Stimulated activated CD4-positive, alpha-beta T cell treated with anti-CD3 and anti-CD28 coated beads, Interleukin-1b, Interleukin-23, amount 100 ng/mL, for 4 hours (primary cell): Measurements from ENCODE around the gene SKIL.

Experiments used
- DNase-seq, 2 donors: peaks; one replicate each; pipeline ENCODE4 v3.0.0-alpha.2; 2020; ENCODE audit warnings: low read depth in 2 of 2

Gene SKIL

GRCh38 chr3:170437696-170438407, 80.3 kb downstream of the SKIL start:
- DNase-seq = no peak

- no peak for DNase-seq
Observed at GRCh38 chr3:170438836-170439235, 81.3 kb downstream of the SKIL start.

- DNase-seq = no peak
Observed at GRCh38 chr3:170440344-170440743, 82.8 kb downstream of the SKIL start.

- no peak for DNase-seq
Observed at GRCh38 chr3:170441412-170441811, 83.9 kb downstream of the SKIL start.

- no peak for DNase-seq
Observed at GRCh38 chr3:170442947-170443346, 85.4 kb downstream of the SKIL start.

GRCh38 chr3:170443457-170443856, 85.9 kb downstream of the SKIL start:
- DNase-seq = no peak
